Germinal center (tissue), 1 donor: ENCODE results near the gene GRIN3B.

Source experiments
- DNase-seq: peaks from one replicate; pipeline ENCODE4 v3.0.0; 2012; ENCODE audit warnings: mixed read lengths, low spot score

GRIN3B gene

GRCh38 chr19:1007399-1008251 lies 7.4 kb downstream of the GRIN3B start:
- no peak for DNase-seq

- no peak for DNase-seq
Observed at GRCh38 chr19:1008268-1009040, 8.2 kb downstream of the GRIN3B start.

GRCh38 chr19:1009041-1009980 lies 9.1 kb downstream of the GRIN3B start:
- no peak for DNase-seq

DNA sequence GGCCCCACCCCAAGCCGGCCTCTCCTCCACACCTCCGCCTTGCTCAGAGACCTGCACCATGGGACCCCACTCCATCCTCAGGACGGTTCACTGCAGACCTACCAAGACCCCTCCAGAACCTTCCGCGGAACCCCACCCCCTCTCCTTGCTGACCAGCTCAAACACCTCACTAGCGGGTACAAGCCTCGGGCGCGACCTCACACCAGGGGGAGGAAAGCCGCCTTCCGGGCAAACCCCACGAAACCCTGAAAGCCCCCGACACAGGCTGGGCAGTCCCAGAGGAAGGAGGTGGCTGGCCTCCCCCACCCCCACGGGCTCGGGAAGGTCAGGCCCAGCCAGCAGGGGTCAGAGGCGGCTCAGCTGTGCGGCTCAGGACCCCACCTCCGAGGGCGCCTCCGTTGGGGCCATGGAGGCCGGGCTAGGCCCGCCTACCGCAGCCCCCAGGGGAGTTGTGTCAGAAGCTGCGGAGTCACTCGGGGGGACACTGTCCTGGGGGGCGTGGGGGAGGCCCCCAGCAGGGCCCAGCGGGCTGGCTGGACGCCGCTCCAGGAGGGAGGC lies 9.8 kb downstream of the GRIN3B start:
- DNase-seq, result no peak

- no peak for DNase-seq
Observed at GRCh38 chr19:1010586-1011510, 10.6 kb downstream of the GRIN3B start.

DNA sequence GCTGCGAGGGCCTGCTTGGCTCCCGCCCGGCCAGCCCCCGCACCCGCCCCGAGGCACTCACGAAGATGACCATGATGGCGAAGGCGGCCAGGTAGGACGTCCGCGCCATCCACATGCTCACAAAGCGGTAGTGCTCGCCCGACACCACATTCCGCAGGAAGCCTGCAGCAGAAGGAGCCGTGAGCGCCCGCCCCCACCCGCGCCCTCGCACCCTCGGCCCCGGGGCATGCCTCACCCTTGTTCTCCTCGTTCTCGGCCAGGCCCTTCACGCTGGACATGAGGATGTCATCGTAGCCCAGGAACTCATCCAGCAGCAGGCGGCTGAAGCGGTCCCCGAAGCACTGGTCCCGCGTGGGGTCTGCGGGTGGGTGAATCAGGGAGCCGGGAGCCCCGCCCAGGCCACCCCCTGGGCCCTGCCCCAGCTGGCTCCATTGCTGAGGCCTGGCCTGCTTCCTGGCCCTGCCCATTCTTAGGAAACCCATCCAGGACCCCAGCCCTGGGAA lies 11.7 kb downstream of the GRIN3B start:
- no peak for DNase-seq

DNA sequence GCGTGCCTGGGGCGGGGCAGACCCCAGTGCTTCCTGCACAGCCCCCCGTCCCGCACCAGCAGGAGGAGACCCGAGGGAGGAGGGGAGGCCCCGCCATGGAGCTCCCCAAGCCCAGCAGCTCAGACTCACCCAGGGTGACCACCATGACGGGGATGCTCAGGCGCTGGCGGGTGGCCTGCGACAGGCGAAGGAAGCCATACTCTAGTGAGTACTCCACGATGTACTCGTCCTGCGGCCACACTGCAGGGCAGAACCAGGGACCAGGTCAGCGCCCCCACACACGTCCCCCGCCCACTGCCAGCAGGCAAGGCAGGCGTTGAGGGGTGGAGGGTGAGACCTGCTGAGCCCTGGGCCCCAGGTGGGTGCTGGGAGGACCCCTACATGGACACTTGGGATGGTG lies 12.1 kb downstream of the GRIN3B start:
- no peak for DNase-seq

DNA sequence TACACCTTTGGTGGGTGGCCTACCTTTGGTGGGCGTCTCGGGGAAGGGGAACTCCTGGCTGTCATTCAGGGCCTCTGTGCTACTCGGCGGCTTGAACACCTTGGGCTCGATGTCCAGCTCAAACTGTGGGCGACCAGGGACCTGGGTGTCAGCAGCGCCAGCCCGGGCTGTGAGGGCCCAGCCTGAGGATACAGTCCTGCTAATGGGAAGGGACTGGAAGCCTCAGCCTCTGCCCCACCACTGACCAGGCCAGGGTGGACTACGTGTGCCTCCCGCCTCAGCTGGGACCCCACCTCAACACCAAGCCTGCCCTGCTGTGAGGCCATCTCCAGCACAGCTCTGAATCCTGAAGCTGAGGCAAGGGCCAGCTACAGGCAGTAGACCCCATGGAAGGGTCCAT lies 13.0 kb downstream of the GRIN3B start:
- DNase-seq, result no peak

DNA sequence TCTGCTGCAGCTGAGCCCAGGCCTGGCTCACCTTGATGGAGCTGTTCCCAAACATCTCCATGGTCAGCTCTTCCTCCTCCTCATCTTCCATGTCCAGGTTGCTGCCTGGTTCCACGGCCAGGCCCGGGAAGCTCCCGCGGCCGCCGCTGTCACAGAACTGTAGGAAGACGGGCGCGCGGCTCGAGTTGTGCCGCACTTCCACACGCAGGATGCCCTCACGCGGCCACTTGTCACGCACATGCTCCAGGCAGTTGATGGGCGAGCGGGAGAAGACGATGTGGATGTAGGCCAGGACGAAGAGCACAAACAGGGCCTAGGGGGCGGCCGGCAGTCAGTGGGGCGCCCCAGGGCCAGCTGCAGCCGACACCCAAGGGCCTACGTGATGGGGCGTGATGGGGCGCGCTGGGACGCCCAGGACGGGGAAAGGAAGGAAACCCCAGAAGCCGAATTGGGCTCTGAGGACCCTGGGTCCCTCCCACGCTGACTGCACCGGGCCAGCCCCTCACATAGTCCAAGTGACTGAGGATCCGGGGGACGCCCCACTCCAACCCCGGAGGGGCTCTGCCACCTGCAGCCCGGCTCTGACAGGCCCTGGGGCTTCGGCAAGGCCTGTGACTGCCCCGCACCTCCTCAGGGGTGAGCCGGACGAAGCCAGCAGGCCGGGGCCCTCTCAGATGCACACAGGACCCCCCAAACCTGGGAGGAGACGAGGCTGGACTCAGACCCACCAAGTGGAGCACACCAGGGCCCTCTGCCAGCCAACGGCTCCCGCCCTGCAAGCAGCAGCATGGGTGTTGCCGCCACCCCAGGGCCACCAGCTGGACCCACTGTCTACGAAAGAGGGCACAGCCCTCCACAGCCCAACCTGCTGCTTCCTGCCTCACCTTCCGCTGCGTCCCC lies 14.2 kb downstream of the GRIN3B start:
- no peak for DNase-seq

DNA sequence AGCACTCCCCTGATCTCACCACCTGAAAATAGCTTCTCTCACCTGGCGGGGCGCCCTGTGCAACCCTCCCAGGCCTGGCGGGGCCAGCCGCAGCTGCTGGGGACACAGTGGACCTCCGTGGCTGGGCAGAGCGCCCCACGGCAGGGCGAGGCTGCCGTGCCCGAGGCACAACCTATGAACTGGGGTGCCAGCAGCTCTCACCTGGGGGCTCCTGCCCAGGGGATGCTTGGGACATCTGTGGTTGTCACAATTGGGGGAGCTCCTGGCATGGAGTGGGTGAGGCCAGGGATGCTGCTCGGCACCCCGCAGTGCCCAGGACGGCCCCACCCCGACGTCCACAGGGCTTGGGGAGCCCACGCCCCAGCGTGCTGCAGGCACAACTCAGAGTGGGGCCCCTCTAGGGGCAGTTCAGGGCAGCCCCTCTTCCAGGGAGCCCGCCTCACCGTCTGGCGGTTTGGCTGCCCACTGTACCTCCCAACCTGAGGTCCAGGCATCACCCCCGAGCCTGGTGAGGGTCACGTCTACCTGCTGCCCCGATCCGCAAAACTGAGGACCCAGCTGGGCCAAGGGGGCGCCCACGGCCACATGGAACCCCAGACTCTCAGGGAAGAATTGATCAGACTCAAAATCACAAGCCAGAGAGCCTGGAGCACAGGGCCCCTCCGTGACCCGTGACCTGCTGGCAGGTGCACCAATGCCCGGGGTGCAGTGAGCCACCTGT lies 15.0 kb downstream of the GRIN3B start:
- DNase-seq, result no peak

DNA sequence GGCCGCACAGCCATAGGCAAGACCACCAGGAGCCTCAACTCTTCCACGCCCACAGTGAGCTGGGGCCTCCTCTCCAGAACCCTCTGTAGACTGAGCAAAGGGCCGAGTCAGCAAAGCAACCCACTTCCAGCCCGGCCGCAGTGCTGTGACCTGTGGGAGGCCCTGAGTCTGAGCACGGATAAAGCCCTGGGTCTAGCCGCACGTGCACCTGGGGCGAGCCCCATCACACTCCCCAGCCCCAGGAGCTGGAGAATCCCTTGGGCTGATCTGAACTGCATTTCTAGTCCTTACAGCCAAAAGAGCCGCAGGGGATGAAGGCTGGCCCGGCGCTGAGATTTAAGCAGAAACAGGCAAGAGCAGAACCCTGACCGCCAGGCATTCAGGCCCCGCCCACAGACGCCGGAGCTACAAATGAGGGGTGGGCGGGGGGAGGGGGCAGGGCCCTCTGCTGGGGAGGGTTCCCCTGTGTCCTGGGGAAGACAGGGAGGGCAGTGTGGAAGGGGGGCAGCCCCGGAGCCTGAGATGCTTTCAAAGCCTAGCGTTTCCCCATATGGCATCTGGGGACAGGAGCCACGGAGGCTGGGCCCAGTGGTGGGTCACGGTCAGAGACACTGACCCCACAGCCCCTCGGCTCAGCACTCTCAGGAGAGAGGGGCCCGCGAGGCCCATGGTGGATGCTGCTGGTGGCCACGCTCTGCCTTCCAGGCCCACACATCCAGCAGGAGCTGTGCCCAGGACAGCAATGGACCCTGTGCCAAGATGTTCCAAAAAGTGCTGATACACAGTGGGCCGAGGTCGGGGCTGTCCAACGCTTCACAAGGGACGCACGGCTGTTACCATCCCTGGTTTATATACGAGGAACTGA lies 15.8 kb downstream of the GRIN3B start:
- DNase-seq, result no peak

DNA sequence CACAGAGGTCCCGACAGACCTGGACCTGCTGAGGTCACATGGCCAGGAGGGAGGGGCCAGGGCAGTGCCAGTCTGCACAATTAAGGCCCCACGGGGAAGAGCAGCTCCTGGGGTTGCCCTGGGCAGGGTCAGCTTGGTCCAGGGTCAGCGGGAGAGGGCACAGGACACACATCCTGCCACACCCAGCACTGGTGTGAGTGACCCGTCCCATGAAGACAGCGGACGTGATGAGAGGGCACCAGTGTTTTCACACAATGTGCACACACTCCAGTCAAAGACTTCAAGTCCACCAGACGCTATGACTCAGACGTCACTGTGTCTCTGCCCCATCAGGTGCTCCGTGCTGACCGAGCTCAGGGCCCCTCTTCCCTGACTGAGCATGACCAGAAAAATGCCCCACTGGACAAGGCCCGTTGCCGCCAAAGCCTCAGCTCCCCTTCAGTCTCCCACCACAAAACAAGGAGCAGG lies 16.5 kb downstream of the GRIN3B start:
- DNase-seq, result no peak

DNA sequence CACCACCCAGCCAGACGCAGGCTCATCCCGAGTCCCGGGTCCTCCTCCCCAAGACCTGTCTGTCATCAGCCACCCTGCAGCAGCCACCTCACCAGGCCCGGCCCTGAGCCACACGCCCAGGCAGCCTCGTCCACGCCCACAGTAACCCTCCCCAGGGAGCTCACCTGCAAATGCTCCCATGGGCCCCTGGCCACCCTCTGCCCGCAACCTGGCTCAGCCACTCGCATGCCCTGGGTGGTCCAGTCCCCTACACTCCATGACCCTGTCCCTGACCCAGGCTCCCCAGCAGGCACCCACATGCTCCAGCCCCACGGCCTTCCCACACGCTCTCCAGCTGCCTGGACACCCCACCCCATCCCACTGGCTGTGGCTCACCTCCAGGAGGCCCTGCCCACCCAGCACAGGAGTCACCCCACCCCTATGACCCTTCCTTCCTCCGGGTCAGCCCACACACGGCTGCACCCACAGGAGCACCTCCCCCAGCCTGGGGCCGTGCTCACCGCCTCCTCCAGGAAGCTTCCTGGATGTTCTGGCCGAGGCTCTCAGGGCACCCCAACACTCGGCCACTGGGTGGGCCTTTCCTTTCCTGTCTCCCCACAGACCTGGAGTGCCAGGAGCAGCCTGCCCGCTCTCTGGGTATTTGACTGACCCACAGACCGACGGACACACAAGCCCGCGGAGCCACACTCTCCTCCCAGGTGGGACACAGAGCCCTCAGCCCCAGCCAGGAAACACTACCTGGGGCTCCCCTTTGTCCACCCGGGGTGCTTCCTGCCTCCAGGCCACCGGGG lies 17.1 kb downstream of the GRIN3B start:
- DNase-seq, result no peak

DNA sequence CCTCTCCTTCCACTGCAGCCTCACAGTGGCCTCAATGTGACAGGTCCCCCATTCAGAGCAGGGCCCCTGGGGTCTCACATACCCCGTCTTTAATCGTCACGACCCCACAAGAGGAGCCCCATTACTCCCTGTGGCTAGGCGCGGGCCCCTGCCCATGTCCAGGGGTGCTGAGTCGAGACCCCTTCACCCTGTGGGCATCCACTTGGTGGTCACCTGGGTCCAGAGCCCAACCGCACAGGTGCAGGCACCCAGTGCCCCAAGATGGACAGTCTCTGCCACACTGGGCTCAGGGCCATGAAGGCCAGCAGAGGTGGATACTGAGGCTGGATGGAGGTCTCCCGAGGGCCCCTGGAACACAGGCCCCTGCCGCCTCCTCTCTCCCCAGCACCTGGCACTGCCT lies 17.7 kb downstream of the GRIN3B start:
- no peak for DNase-seq

- DNase-seq, result no peak
Observed at GRCh38 chr19:1018393-1018792, 18.2 kb downstream of the GRIN3B start.

- no peak for DNase-seq
Observed at GRCh38 chr19:1018932-1019615, 18.9 kb downstream of the GRIN3B start.
